SKM-1 (cell line): ENCODE measurements around the gene PRAMEF18.
"Not testable (repeated sequence)": the region's sequence is repeated elsewhere in the genome, so short reads cannot be mapped to it uniquely, and the experiment has no call there.

ENCODE experiments used
- DNase-seq: peaks from one replicate; lab custom pipeline; 2025; ENCODE audit not compliant: unreplicated experiment; lab: John Stamatoyannopoulos, UW

Gene PRAMEF18, protein sequence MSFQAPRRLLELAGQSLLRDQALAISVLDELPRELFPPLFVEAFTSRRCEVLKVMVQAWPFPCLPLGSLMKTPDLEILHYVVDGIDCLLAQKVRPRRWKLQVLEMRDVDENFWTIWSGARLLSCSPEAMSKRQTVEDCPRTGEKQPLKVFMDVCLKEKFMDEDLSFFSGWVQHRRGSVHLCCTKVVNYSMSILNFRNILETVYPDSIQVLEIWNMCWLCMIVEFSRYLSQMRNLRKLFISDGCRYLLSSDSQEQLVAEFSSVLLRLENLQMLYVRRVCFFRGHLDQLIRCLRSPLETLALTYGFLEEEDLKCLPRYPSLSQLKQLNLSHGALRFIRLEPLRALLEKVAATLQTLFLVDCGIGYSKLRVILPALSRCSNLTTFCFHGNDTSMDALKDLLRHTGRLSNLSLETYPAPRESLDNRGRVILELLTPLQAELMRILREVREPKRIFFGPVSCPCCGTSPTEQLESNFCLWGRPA

GRCh38 chr1:13225675-13226204, at the start of gene PRAMEF18:
Gene PRAMEF18, minus strand, starts transcription at chr1:13226154. Its CDS starts 48 bp downstream, at chr1:13226106.
- DNase-seq, result not testable (repeated sequence)

GRCh38 chr1:13265124-13265523, 39.2 kb upstream of the PRAMEF18 start:
- DNase-seq, result not testable (repeated sequence)

DNA sequence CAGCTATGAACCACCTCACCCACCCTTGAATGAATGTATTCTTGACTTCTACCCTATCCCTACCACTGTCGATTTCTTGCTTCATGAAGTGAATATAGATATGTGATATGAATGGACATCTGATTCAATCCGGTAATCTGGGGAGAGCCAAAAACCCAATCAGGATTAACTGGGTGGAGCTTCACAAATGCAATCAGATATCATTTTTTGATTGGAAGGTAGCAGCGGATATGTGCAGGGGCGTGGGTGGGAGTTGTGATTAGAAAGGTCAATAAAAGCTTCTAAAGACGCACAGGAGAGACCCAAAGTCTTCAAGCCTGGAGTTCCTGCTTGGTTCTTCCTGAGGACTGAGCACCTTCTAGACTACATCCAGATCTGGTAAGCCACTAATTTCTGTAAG, 27.9 kb upstream of the PRAMEF18 start, which contains the start of gene PRAMEF5:
Gene PRAMEF5, plus strand, starts transcription at position 301 of the 400 bp plus-strand sequence. CDS start 5,071 bp downstream, outside the sequence.
- DNase-seq, result not testable (repeated sequence)

DNA sequence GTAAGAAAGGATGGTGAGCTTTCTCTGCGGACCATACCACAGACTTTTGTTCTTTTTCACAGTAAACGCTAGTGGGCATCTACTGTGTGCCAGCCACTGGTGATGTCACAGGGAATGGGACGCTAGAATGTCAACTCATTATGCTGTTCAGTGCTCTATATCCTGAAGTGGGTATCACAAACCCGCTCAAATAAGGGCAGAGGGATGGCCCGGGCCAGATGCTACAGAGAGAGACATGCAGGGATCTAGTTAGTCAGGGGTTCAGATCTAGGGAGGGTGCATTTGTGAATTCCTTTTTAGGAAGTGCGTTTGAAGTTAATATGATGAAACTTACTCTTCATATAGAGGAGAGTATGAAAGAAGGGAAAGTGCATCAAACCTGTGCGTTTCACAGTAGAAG, 21.2 kb upstream of the PRAMEF18 start:
- not testable (repeated sequence) for DNase-seq

DNA sequence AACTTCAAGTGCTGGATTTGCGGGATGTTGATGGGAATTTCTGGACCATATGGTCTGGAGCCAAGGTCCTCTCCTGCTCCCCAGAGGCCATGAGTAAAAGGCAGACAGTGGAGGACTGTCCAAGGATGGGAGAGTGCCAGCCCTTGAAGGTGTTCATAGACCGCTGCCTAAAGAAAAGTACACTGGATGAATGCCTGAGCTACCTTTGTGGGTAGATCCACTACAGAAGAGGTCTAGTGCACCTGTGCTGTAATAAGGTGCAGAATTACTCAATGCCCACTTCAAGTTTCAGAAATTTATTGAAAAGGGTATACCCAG, 20.6 kb upstream of the PRAMEF18 start:
- DNase-seq, result not testable (repeated sequence)

DNA sequence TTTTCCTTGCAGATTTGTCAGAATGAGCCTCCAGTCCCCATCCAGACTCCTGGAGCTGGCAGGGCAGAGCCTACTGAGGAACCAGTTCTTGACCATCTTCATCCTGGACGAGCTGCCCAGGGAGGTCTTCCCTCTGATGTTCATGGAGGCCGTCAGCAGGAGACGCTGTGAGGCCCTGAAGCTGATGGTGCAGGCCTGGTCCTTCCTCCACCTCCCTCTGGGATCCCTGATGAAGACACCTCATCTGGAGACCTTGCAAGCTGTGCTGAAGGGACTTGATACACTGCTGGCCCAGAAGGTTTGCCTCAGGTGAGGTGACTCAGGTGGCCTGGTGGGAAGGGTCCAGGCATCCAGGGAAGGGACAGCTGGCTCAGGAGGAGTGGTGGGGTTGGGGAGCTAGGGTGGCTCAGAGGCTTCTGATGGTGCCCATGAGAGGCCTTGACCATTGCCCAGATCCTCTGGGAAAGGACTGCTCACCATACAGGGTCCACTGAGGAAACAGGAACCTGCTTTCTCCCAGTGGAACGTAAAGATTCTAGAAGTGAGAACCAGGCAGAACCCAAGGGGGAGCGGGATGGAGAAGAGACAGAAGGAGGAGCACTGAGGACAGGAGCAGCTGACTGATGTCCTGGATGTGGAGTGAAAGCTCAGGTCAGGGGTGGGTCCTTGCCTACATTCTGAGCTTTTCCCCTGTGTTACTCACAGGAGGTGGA, 20.0 kb upstream of the PRAMEF18 start:
- not testable (repeated sequence) for DNase-seq

- DNase-seq, result not testable (repeated sequence)
These were observed 17.7 kb upstream of the PRAMEF18 start for GRCh38 chr1:13243536-13244263.

DNA sequence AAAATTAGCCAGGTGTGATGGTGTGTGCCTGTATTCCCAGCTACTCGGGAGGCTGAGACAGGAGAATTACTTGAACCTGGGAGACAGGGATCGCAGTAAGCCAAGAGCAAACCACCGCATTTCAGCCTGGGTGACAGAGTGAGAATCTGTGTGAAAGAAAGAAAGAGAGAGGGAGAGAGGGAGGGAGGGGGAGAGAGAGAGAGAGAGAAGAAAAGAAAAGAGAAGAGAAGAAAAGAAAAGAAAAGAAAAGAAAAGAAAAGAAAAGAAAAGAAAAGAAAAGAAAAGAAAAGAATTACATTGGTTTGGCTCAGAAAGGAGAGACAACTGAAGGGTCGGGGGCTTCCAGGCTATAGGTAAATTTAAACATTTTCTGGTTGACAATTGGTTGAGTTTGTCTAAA, 13.7 kb upstream of the PRAMEF18 start:
- DNase-seq, result not testable (repeated sequence)

- DNase-seq, result not testable (repeated sequence)
These were observed 11.6 kb upstream of the PRAMEF18 start for GRCh38 chr1:13237572-13237971.

DNA sequence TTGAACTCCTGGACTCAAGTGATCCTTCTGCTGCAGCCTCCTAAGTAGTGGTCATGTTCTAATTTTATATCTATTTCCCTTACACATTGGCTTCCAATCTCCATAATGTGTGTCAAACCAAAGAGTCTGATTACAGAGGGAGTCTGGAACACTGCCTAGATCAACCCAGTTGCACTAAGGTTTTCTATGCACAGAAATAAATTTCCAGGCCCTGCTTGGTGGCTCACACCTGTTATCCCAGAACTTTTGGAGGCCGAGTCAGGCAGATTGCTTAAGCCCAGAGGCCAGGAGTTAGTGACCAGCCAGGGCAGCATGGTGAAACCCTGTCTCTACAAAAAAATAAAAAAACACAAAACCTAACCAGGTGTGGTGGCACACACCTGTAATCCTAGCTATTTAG, 8.1 kb upstream of the PRAMEF18 start:
- DNase-seq, result not testable (repeated sequence)

DNA sequence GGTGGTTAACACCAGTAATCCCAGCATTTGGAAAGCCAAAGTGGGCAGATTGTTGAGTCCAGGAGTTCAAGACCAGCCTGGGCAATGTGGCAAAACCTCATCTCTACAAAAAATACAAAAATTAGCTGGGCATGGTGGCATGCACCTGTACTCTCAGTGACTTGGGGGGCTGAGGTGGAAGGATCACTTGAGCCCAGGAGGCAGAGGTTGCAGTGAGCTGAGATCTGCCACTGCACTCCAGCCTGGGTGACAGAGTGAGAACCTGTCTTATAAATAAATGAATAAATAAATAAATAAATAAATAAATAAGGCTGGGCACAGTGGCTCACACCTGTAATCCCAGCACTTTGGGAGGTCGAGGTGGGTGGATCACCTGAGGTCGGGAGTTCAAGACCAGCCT, 6.1 kb upstream of the PRAMEF18 start:
- not testable (repeated sequence) for DNase-seq

DNA sequence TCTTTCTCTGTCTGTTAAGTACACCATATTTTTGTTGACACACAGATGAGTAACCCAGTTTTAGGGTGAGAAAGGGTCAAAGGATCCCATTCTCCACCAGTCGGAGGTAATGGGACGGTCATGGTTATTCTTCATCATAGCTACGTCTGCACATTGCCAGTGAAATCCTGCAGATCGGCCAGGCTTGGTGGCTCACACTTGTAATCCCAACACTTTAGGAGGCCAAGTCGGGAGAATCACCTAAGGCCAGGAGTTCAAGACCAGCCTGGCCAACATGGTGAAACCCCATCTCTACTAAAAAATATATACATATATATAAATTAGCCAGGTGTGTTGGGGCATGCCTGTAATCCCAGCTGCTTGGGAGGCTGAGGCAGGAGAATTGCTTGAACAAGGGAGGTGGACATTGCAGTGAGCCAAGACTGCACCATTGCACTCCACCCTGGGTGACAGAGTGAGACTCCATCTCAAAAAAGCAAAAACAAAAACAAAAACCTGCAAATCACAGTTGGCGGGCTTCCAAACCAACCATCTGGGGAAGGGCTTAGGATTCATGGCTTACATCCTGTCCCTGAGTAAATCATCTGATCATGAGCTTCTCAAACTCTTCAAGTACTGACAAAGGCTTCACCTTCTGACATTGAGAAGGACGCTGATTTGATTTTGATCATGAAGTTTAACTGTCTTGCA, 5.3 kb upstream of the PRAMEF18 start:
- not testable (repeated sequence) for DNase-seq

GRCh38 chr1:13230601-13231000, 4.6 kb upstream of the PRAMEF18 start:
- DNase-seq, result not testable (repeated sequence)

DNA sequence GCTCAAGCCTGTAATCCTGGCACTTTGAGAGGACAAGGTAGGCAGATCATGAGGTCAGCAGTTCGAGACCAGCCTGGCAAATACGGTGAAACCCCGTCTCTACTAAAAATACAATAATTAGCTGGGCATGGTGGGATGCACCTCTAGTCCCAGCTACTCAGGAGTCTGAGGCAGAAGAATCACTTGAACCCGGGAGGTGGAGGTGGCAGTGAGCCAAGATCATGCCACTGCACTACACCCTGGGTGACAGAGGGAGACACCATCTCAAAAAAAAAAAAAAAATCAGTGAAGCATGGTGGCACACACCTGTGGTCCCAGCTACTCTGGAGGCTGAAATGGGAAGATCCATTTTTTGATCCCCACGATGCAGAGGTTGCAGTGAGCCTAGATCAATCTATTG, 4.1 kb upstream of the PRAMEF18 start:
- DNase-seq, result not testable (repeated sequence)

- peak; percentile 8 for DNase-seq
These were observed 2.4 kb upstream of the PRAMEF18 start for GRCh38 chr1:13228343-13228781.

- not testable (repeated sequence) for DNase-seq
These were observed 1.5 kb upstream of the PRAMEF18 start for GRCh38 chr1:13227271-13228055.

DNA sequence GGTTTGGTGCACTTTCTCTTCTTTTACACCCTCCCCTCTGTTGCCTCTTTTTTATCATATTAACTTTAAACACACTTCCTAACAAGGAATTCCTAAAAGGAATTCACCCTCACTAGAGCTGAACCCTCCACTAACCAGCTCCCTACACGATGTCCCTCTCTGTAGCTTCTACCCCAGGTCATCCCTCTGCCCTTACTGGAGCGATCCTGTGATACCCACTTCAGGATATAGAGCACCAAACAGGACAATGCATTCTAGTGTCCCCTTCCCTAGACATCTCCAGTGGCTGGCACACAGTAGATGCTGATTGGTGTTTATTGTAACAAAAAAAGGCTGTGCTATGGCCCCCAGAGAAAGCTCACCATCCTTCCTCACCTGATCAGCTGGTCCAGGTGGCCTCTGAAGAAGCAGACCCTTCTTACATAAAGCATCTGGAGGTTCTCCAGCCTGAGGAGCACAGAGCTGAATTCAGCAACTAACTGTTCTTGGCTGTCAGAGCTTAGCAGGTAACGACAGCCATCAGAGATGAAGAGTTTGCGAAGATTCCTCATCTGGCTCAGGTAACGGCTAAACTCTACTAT, 1.4 kb downstream of the PRAMEF18 start:
- DNase-seq, result no peak

GRCh38 chr1:13222788-13223187, 3.2 kb downstream of the PRAMEF18 start:
- DNase-seq, result not testable (repeated sequence)

DNA sequence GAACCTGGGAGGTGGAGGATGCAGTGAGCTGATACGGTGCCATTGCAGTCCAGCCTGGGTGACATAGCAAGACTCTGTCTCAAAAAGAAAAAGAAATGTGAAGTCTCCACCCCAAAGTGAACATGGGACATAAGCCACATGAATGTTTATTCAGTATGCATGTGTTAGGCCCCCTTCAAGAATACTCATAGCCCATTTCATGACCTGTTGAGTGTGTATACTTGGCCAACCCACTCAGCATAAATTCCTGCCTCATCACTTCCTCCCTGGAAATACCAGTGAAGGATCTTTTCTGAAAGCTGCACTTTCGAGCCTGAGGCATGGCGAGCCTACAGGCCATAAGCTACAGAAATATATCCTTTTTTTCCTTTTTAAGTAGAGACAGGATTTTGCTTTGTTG, 6.8 kb downstream of the PRAMEF18 start:
- DNase-seq, result not testable (repeated sequence)
